ENCODE results near the gene ZNHIT2.

The ZNHIT2 gene

GRCh38 chr11:65071907-65072630 lies 45.4 kb downstream of the ZNHIT2 start:
- DNase-seq (ENCODE audit: low spot score), result no peak

GRCh38 chr11:65069217-65069616 lies 48.3 kb downstream of the ZNHIT2 start:
- DNase-seq (ENCODE audit: low spot score), result no peak

- no peak for DNase-seq (ENCODE audit: low spot score)
Measured at GRCh38 chr11:65067446-65067845, 50.1 kb downstream of the ZNHIT2 start.

- DNase-seq (ENCODE audit: low spot score), result no peak
Measured at GRCh38 chr11:65066805-65067291, 50.7 kb downstream of the ZNHIT2 start.

Measured in putamen (tissue), 1 donor.